SKM-1 treated with dmso at 0.1 percent for 144 hours (cell line): ENCODE results near the gene MECP2.
"Not testable (repeated sequence)": the region's sequence is repeated elsewhere in the genome, so short reads cannot be mapped to it uniquely, and the experiment has no call there.

Experiments
- DNase-seq: peaks from one replicate; lab custom pipeline; 2025; ENCODE audit not compliant: unreplicated experiment; lab: John Stamatoyannopoulos, UW

MECP2 gene

DNA sequence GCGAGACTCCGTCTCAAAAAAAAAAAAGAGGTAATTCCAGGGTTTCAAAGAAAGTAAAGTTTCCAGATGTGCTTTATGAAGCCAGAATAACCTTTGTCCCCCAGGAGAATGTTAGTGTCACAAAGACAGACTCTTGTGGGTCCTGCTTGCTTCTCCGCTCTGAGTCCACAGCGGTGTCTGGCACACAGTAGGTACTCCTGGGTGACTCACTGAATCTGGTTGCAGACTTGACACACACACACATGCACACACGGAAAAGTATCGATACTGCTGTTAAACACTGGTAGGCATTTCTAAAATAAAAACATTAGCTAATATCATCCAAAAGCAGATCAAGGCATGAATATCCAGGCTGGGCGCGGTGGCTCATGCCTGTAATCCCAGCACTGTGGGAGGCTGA is 102.0 kb downstream of the MECP2 start:
- DNase-seq: no peak

DNA sequence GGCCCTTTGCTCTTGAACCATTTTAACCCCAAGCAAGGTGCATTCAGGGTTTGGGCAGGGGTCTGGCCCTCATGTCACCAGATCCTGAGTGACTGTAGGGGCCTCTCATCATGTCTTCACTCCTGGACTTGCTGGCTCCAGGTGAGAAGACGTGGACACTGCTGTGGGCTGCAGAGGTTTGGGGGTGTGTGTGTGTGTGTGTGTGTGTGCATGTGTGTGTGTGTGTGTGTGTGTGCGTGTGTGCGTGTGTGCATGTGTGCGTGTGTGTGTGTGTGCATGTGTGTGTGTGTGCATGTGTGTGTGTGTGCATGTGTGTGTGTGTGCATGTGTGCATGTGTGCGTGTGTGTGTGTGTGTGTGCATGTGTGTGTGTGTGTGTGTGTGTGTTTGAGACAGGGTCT is 103.1 kb downstream of the MECP2 start:
- DNase-seq: not testable (repeated sequence)

DNA sequence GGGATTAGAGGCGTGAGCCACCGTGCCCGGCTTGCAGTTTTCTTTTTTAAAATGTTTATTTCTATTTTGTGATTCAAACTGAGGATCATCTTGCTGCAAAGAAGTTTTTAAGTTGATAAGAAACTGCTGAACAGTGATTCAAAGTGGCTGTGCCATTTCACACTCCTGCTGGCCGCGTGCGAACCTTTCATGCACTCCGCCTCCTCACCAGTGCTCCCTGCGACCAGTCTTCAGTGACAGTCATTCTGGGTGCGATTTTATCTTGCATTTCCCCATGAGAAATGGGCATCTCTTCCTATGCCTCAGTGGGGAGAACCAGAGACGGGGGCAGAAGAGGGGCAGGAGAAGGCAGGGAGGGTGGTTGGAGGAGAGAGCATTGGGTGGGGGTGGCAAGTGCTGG is 103.5 kb downstream of the MECP2 start:
- no peak for DNase-seq

DNA sequence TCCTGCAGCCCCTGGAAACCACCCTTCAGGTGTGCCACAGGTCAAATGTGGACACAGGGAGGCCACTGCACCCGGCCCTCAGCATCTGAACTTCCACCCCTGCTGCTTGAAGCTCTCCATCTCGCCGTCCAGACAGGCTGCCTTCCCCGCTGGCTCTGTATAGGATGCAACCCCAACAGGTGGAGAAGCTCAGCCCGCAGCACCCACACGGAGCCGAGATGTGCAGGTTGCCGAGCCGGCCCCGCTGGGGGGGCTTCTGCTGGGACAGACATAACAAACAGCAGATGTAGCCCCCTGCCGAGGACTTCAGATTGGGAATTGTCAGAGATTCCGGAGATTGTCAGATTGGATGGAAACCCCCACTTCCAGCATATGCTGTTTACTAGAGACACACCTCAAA is 104.4 kb downstream of the MECP2 start:
- no peak for DNase-seq

DNA sequence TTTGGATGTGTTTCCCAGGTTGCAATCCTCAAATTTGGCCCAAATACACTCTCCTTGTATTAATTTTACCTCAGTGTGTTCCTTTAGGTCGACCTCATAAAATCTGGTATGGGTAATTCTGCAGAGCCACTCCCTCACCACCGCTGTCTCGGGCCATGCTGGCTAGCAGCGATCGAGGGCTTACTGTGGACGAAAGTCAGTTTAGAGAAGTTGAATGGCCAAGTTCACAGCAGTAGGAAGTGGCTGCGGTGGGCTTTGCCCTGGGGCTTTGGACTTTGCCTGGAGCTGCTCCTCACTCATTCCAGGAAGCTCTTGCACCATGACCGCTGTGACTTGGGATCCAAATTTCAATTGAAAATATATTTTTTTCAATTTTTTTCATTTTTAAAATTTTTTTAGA is 105.3 kb downstream of the MECP2 start:
- DNase-seq: no peak

DNA sequence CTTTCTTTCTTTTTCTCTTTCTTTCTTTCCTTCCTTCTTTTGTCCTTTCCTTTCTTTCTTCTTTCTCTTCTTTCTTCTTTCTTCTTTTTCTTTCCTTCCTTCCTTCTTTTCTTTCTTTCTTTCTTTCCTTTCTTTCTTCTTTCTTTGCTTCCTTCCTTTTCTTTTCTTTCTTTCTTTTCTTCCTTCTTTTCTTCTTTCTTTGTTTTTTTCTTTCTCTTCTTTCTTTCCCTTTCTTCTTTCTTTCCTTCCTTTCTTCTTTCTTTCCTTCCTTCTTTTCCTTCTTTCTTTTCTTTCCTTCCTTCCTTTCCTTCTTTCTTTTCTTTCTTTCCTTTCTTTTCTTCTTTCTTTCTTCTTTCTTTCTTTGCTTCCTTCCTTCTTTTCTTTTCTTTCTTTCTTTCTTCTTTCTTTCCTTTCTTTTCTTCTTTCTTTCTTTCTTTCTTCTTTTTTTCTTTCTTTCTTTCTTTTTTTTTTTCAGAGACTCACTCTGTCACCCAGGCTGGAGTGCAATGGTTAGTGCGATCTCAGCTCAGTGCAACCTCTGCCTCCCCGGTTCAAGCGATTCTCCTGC is 106.4 kb downstream of the MECP2 start:
- DNase-seq: no peak

DNA sequence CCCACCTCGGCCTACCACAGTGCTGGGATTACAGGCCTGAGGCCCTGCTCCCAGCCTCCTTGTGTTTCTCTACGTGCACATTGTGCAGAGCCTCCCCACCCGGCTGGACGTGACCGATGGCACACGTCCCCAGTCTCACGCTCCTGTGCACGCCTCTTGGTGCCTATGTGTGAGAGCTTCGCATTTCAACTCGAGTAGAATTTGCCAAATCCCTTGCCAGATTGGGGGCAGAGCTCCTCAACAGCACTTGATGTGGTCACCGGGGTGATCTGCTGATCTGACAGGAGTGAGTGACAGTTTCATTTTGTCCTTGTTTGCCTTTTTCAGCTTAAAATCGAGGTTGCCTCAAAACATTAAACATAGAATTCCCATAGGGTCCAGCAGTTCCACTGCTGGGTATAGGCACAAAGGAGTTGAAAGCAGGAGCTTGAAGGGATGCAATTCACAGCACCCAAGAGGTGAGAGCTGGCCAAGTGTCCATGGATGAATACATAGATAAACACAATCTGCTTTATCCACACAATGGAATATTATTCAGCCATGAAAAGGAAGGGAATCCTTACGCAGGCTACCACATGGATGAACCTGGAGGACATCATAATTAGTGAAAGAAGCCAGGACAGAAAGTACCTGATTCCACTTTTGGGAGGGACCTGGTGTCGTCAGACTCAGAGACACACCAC is 107.4 kb downstream of the MECP2 start:
- DNase-seq: no peak

DNA sequence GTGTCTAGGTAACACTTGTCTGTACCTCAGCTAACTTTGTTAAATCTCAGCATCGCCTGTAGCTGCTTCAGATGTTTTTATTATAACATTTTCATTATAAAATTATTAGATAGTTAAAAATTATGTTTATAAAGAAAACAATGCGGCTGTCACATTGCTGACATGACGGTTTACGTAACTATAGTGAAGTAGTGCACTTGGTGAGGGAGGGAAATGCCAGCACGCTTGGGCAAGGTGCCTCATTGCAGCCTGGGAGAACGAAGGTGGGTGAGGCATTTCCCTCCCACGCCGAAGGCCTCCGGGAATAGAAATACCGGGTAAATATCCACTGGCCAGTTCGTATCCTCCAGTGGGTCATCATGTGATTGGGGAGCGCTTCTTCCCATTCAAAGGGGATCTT is 109.0 kb downstream of the MECP2 start:
- no peak for DNase-seq

DNA sequence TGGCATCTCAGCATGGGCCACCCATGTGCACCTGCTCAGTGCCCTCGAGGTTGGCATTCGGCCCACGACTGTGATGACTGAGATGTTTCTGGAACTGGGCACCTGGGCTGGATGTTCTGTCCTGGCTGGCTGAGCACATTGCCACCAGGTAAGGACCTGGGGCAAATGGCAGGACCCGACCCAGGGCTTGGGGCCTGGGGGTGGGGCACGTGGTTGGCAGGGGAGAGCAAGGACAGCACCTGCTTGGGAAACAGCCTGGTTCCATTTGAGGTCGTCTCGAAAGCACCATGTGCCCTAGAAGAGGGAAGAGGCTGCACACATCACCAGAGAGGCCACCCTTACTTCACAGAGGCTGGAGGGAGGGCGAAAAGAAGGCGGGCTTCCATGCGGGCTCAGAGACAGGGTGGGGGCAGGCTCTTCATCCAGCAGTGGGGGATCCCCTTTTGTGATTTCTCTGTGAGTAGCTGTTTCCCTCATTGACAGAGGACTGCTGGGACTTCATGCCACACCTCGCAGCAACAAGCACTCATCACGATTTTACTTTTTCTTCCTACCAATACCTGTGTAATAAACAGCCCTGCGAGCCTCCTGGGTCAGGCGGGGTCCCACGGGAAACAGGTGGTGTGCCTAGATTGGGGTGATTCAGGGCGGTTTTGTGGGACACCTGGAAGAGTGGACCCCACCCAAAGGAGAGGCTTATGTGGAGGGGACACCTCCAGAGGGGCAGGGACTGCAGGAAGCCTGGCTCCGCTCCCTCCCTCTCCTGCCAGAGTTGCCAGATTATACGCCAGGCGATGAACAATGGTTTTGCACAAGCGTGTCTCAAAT is 113.0 kb downstream of the MECP2 start:
- no peak for DNase-seq

DNA sequence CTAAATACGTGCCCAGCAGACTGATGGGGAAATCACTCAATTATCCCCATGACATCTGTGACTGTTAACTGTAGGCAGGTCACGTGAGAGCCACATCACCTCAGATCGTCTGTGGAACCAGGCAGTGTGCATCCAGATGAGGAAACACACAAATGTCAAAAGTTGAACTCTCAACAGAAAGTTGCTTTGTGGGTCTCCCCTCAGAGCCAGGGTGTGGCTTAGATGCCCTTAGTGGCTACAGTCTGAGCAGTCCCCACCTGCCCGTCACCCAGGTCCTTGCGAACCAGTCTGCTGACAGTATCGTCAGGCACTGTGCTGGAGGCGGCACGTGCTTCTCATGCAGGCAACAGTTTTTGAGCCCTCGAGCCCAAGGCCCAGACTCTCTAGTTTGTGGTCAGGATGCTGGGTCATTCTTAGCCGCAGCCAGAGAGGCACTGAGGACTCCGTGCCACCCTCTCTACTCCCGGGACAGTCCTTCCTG is 114.2 kb downstream of the MECP2 start:
- DNase-seq: no peak

DNA sequence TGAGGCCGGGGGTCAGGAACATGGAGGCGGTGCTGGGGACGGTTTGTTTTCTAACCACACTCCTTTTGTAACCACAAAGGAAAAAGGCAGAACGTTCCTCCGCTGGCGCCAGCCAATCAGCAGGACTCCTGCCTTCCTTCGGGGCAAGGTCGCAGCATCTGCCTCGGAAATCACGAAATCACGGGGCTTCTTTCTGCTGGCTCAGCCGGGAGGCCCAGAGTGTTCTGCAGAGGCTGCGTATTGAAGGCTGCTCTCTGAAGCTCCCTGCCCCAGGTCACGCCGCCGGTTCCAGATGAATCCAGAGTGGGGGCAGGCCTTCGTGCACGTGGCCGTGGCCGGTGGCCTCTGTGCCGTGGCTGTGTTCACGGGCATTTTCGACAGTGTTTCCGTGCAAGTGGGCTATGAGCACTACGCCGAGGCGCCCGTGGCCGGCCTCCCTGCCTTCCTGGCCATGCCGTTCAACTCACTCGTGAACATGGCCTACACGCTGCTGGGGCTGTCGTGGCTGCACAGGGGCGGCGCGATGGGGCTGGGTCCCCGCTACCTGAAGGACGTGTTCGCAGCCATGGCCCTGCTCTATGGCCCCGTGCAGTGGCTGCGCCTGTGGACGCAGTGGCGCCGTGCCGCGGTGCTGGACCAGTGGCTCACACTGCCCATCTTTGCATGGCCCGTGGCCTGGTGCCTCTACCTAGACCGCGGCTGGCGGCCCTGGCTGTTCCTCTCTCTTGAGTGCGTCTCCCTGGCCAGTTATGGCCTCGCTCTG is 115.6 kb downstream of the MECP2 start:
- no peak for DNase-seq

DNA sequence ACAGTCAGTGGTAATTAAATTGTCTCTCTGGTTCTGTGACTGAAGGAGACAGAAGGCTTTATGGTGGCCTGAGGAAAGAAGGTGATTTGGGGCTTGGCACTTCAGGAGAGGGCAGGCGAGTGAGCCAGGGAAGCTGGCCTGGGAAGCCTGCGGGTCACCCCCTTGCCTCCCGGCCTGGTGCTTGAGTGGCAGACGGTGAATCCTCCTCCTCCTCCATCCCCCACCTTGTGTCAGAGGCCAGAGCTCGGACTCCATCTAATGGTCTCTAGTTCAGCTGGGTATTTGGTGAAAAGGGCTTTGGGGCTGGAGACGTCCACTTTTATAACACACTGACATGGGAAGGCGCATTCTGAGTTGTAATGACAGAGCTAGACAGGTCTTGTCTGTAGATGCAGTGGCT is 116.3 kb downstream of the MECP2 start:
- DNase-seq: no peak

DNA sequence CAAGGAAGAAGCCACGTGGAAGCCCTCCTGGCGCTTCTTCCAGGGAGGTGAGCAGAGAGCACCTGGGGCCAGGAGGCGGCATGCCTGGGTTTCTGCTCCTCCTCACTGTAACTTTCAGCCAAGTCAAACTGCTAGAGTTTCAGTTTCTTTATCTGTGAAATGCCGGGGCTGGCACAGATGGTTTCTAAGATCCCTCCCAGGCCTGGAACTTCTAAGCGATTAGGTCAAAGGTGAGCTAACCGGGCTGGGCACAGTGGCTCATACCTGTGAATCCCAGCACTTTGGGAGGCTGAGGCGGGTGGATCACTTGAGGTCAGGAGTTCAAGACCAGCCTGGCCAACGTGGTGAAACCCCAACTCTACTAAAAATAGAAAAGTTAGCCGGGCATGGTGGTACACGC is 117.1 kb downstream of the MECP2 start:
- DNase-seq: not testable (repeated sequence)

DNA sequence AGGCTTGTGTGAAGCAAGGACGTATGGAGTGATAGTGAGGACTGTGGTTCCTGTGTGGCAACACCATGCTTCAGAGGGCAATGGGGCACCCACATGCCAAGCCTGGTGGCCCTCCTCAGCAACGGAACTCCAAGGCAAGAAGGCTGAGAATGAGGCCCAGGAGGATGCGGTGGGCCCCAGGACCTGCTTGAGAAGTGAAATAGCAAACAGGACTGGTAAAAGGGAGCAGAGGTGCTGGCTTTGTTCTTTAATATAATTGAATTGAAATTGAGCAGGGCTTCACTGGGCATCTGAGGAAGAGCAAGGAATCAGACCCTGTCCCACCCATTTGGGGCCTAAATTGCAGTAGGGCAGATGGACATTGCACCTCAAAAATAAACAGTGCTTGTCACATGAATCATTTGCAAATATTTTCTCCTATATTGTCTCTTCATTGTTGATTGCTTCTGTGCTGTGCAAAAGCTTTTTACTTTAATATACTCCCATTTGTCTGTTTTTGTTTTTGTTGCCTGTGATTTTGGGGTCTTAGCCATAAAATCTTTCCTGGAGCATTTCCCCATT is 122.7 kb downstream of the MECP2 start:
- no peak for DNase-seq

DNA sequence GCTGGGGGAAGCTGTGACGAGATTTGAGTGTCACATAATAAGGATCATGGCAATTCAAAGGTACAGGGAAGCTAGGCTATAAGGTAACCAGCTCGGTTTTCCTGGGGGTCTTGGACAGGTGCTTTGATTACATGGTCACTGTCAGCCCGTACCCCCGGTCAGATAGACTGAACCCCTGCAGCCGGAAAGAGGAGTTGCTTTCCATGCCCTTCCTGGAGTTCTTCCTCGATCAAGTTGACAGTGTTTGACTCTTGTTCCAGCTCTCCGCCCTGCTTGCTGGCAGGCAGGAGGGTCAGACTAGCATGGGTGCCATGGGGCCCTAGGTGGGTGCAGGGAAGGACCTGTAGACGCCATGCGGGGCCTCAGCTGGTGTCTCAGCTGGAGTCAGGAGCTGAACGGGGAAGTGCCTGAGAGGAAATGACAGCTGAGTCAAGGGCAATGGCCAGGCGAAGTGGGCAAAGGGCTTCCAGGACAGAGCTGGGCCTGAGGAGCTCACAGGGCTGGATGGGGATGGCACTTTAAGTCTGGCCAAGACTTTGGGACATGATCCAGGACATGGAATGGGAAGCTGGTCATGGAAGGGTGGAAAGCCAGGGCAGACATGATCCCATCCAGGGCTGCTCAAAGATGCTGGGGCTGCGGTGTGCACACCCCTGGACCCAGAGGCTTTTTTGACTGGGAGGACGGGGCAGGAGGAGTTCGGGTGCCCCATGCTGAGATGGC is 123.4 kb downstream of the MECP2 start:
- DNase-seq: no peak

DNA sequence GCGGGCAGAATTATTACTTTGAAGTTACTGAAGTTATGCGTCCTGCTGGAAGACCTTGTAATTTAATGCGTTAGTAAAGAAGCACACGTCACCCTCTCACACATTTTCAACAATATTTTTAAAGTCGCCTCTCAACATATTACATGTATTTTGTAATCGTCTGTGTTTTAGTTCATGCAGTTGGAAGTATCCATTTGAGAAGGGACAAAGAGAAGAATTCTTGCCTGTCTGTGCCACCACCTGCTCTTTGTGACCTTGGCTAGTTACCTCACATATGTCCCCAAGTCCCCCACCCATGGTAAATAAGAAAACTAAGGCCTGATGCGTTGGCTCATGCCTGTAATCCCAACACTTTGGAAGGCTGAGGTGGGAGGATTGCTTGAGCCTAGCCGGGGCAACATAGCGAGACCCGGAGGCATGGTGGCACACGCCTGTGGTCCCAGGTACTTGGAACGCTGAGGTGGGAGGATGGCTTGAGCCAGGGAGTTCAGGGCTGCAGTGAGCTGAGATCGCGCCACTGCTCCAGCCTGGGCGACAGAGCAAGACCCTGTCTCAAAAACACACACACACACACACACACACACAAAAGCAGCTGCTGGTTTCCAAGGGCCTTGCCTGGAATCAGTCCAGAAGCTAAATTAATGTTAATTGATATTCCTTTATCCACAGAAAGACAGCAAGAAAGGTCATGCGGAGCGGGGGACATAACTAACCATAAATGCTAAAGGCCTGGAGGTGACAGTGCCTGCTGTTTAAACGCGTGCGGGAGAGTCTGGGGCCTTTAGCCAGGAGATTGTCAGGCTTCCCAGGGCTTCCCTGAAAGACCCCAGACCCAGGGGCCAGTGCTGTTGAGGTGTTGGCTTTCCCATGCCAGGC is 124.2 kb downstream of the MECP2 start:
- no peak for DNase-seq

DNA sequence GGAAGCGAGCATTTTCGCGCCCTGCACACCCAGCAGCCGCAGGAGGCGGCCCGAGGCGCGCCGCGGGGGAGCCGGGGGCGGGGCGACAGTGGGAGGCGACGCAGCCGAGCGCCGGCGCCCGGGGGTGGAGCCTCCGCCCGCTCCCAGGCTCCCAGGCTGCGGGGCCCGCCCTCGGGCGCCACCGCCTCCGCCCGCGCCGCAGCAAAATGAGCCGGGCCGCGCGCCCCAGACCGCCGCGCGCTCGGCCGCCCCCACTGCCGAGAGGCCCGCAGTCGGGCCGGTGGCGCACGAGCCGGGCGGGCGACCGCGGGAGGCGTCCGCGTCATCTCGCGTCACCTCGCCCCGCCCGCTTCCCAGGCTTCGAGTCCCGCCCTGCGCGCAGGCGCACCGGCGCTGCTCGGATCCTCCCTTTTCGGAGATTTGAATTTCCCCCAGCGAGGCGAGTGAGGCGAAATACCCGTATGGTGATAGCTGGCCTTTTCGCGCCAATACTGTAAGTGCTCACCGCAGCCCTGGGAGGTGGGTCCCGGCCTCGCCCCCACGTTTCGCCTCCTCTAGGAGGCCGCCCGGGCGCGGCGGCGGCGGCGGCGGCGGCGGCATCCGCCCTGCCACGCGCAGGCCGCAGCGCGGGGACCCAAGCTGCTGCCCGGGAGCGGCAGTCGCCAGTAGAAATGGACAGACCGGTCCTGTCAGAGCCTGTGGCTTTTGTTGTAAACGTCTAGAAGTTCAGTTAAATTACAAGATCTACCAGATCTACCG is 125.0 kb downstream of the MECP2 start, which contains the start of gene TMEM187:
TMEM187 (plus strand) TSS at position 387 of the 759 bp plus-strand sequence. CDS start 9,309 bp downstream, outside the sequence.
- peak; percentile 73 for DNase-seq
